ENCODE data around the gene STX16.

DNA sequence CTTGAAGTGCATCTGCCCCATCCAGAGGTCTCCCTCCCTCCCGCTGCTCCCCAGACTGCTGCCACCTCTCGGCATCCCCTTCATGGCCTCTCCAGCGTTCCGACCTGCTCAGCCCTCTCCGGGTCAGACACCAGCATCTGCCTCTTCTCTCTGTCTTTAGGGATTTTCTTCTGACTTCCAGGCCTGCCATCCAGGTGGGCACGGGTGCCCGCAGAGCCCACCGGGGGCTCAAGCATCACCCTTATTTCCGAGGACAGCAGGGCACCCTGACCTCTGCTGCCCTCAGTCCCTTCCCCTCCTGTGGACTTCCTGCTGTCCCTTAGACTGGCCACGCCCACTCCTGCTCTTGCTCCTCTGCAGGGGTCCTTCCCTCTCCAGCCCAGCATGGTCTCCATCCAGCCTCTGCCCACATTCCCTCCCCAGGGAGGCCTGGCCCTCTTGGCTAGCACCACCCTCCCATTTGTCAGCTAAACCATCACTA is 44.9 kb downstream of the STX16 start:
- TF ChIP-seq YY1 (IDR thresholded peaks at IDR 0.05; ENCODE audit: low read depth) (no peak), TEAD4 (IDR thresholded peaks at IDR 0.05) (no peak), RAD21 (IDR thresholded peaks at IDR 0.05; ENCODE audit: low read depth) (no peak), EP300 (IDR thresholded peaks at IDR 0.05; ENCODE audit: borderline replicate concordance) (no peak), CREB1 (IDR thresholded peaks at IDR 0.05; ENCODE audit: low read depth) (no peak), TCF12 (IDR thresholded peaks at IDR 0.05; ENCODE audit: low read depth) (no peak)
- TF ChIP-seq, protein P1, sequence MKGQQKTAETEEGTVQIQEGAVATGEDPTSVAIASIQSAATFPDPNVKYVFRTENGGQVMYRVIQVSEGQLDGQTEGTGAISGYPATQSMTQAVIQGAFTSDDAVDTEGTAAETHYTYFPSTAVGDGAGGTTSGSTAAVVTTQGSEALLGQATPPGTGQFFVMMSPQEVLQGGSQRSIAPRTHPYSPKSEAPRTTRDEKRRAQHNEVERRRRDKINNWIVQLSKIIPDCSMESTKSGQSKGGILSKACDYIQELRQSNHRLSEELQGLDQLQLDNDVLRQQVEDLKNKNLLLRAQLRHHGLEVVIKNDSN (IDR thresholded peaks at IDR 0.05), result no peak
- TF ChIP-seq, protein P2, sequence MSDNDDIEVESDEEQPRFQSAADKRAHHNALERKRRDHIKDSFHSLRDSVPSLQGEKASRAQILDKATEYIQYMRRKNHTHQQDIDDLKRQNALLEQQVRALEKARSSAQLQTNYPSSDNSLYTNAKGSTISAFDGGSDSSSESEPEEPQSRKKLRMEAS (IDR thresholded peaks at IDR 0.05), result no peak
